HG02970 (cell line): ENCODE results near the gene PIEZO1.

ENCODE experiments used
- ATAC-seq: cut with Tn5 transposase; IDR thresholded peaks from one replicate; pipeline ENCODE4 v1.9.1; 2021; ENCODE audit warnings: mild to moderate bottlenecking, moderate library complexity, moderate number of reproducible peaks; ENCODE audit not compliant: unreplicated experiment, low FRiP score

The PIEZO1 gene

DNA sequence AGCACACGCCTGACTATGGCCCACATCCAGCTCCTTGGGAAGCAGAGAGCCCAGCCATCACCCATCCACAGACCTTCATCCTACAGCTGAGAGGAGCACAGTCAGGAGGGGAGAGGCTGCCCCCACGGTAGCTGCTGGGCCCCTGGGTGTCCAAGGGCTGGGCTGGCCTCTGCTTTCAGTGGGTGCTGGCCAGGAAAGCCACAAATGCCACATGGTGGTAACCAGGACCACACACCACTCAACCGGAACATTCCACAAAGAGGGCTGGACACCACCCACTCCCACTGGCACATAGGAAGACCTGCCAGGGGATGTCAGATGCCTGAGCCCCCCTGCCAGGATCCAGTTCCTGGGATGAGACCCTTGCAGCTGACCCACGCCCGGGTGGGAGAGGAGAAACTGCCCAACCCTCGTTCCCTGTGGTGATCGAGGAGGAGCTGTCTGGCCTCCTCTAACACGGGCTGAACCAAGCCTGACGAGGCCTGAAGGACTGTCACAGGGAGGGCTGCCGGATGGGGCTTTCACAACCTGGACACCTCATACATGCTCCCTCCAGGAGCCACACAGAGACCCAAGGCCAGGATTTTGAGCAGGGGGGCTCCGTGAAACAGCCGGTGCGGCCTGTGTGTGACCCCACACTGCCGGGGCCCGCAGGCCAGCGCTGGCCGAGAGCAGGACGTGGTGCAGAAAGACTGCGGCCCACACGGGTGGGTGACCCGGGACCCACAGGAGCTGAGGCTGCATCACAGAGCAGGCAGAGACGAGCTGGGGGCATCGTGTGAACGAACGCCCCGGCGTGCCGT lies 30.7 kb downstream of the PIEZO1 start:
- no peak for ATAC-seq

DNA sequence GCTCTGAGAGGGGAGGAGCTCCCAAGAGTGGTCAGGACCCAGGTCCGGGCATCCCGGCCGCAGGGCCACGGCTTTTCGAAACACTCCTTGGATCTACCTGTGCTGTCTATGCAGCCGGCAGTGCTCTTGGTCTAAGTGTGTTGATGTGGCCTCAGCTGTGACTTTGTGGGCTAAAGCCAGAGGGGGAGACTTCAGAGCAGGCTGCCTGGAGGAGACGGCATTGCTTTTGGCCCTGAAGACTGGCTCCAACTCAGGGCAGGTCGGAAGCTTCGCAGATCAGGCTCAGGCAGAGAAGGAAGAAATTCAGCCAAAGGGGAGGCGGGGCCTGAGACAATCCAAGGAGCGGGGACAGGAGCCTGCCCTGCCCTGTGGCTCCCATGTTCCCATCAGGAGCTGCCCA lies 31.4 kb downstream of the PIEZO1 start:
- ATAC-seq = no peak

DNA sequence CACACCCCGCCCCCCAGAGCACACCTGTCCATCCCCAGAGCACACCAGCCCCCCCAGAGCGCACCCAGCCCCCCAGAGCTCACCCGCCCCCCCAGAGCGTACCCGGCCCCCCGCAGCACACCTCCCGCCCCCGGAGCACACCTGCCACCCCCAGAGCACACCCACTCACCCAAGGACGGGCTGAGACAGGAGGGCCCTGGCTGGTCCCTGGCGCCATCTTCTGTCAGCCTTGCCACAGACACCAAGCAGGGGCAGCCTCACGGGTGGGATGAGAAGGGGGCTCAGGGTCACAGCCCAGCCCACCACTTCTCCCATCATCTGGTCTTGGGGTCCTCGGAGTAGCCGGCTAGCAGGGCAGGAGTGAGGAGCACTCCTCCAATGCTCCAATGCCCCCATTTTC lies 31.8 kb downstream of the PIEZO1 start:
- no peak for ATAC-seq

DNA sequence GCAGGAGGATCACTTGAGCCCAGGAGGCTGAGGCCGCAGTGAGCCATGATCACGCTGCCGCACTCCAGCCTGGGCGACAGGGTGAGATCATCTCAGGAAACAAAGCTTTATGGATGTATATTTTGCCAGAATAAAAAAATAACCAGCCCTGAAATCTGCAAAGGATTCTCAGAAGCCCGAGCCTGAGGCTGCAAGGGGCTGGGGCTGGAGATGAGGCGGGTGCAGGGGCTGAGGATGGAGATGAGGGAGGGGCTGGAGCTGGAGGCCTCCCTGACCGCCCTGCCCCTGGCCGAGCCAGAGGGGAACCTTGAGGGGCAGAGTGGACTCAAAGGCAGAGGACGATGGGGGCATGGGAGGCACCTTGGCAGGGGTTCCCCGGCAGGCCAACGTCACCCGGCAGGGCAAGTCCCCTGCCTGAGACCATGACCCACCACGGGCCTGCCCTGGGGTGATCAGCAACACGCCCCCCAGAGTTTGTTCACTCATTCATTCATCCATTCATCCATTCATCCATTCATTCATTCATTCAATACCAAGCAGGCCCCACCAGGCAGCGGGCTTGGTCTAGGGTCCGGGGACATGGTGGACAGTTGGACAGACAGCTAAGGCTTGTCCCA lies 32.5 kb downstream of the PIEZO1 start:
- no peak for ATAC-seq

DNA sequence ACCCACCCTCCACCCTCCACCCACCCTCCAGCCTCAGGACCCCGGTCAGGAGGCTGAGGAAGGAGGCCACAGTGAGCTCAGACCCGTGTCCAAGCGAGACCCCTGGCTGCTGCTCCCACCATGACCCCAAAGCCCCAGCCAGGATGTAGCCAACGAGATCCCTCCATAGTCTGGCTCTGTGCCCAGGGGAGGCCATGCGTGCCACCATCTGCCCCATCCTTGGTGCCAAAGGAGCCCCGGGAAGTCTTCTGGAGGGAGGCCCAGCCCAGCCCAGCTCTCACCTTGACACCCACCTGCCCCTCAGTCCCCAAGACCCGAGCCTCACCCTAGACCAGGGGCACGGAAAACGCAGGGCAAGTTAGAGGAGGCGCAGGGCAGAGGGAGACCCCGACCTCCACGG lies 34.2 kb downstream of the PIEZO1 start:
- ATAC-seq = no peak

DNA sequence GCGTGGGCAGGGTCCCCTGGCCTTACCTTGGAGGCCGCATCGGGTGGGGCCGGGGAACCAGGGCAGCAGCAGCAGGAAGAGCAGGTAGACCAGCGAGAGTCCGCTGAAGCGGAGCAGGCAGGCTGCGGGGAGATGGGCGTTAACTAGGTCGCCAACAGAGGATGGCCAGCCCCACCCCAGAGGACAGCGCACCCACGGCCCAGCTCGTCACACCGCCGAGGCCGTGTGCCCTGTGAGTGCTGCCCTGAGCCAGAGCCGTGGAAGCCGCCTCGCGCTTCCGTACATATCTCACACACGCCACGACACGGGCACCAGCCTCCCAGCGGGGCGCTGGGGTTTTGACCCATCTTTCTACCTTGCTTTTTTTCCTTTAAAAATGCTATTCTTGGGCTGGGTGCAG lies 35.7 kb downstream of the PIEZO1 start:
- ATAC-seq = no peak

DNA sequence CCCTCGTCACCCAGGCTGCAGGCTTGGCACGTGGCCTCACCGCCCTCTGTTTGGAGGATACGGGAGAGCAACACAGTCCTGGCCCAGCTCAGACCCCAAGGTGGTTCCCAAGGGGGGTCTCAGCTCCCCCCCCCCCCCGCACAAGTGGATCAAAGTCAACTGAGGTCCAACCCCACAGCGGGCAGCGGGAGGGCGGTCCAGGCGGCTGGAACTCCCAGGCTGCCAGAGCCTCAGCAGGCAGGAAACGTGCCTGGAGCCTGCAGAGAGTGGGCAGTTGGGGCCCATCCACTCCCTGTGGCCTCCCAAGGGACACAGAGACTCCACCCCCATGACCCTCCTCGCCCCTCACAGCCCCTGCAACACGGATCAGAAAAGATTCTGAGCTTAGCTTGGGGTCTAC lies 36.7 kb downstream of the PIEZO1 start:
- no peak for ATAC-seq

DNA sequence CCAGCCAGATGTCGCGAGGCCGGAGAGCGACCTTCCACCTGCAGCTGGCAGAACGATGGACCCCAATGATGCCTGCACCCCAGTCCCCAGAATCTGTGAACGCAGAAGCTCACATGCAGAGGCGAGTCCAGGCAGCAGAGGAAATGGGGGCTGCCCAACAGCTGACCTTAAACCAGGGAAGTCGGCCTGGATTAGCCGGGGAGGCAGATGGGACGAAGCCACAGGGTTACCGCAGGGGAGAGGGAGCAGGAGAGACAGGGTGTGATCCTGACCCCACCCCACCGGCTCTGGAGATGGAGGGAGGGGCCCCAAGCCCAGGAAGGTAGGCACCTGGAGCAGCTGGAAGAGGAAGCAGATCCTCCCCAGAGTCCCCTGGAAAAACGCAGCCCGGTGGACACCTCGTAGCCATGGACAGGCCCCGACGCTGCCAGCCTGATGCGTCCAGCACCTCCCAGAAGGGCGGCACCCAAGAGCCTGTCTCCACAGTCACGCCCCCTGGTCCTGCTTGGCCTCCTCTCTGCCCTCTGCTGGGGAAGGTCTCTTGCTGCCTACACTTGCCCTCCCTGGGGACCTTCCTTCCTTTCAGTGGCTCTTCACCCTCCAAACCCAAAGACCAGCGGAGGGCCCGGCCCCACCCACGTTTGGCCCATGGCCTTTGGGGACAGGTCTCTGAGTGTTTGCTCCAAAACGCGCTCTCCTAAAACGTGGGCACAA lies 37.3 kb downstream of the PIEZO1 start:
- ATAC-seq = no peak

DNA sequence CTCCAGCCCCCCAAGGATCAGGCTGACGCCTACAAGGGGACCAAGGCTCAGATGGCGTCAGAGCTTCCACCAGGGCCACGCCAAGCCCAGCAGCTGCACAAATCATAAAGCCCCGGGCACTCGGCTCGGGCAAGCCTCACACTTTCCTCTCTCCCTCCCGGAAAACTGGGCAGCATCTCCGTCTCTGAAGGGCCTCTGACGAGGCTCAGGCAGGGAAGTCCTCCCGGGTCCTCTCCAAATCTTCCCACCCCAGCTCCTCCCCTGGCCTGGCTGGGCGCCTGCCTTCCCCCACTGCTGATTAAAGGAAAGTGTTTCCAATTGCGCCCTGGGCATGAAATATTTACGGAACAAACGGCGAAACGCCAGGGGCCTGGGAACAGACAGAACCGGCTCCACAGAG lies 38.5 kb downstream of the PIEZO1 start:
- no peak for ATAC-seq

DNA sequence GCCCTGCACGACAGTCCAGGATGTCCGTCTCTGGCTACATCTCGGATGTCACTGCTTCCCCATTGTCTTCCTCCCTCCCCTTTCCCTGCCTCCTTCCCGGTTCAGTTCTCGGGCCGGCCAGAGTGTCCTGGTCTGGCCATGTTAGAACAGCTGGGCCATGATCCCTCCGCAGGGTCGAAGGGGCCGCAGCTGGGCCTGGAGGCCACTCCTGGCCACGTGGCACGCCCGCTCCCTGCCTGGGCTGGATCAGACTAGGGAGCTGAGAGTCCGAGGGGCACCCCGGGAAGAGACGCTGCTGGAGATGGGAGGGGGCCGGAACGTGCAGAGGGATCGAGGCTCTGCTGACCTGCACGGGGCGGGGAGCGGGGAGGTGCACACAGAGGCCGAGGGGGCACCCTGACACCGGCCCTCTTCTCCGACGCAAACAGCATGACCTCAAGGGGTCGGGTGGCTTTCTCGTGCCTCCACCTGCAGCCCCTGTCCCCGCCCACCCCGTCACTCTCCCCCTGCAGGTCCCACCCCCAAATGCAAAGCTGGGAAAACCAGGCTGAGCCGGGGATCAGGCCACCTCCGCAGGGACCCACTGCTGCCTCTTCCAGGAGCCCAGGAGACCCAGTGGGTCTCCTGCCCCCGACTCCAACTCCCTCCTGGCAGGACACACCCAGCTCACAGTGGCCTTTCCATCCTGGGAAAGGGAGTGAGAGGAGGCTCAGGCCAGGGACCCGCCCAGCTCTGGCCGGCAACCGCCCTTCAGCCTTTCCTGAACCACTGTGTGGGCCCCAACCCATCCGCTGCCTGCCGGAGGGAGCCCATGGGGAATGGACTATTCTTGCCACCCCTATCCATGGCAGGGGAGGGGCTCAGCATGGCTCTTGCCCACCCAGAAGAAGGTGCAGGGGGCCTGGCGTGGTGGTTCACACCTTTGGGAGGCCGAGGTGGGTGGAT lies 40.2 kb downstream of the PIEZO1 start:
- no peak for ATAC-seq

DNA sequence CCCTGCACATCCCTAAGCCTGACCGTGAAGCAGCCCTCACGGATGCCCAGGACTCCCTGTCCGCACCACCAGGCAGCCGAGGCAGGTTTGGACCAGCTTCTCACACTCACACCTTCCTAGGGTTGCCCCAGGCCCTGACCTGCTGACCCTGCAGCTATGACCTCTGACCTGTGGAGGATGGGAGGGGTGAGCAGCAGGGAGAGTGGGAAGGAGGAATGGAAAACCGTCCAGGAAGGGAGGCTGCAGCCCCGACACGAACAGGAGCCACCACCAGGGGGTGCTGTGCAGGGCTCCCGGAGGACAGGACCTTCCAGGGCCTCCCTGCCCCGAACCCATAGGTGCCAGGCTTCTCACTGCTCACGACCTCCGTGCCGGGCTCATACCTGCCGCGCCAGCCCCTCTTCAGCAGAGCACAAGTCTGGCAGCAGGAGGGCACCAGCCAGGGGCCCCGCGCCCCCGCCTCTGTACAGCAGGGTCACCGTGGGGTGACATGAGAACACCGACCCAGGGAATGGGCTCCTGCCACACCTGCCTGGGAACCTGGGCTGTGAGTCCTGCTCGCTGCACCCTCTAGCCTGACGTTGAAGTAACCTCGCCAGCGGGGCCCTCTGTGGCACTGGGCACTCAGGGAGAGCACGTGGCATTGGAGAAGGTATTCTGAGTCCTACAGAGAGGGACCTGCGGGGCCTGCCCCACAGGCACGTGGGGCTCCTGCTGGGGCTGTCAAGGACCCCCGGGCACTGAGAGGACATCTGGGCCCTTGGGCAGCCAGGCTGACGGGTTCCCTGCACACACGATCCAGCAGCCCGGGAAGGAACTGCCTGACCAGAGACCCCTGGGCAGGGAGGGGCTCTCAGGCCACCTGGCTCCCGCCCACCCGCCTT lies 41.1 kb downstream of the PIEZO1 start:
- no peak for ATAC-seq

DNA sequence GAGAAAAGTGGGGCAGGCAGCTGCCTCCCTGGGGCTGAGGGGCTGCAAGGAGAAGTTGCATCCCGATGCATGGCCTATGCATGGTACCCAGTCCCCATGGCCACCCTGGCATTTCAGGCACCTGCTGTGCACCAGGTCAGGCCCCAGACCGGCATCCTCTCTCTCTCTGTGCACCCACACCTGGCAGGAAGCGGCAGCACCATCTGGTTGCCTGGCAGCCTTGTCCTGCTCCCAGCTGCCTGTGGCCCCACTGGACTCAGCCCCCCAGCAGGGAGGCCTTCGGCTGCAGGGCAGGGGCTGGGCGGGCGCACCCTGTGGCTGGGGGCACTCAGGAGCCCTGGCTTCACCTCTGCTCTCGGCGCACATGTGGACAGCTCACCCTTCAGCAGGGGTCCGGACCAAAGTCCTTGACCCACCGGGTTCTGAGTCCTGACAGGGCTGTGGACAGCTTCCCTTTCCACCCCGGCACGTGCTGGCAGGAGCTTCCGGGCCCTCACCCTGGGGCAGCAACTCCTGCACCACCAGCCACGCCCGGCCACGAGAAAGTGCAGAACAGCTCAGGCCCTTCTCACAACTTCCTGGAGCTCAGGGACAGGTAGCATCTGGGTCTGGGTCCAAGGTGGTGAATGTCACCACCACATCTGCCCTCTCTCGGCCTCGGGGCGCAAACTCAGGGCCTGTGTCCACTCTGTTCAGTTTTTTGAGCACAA lies 42.0 kb downstream of the PIEZO1 start:
- ATAC-seq = no peak

DNA sequence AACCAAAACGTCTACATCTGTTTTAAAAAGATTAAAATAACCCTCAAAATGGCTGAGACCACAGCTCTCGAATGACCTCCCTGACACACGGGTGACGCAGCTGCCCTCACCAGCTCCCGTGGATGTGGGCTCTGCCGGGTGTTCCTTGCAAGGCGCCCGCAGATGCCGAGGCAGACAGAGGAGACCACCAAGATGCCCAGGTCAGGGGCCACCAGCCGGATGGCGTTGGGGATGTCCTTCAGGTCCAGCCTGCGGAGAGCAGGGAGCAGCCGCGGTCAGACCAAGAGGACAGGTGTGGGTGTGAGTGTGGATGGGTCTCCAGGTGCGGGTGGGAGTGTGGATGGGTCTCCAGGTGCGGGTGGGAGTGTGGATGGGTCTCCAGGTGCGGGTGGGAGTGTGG lies 43.7 kb downstream of the PIEZO1 start:
- no peak for ATAC-seq

DNA sequence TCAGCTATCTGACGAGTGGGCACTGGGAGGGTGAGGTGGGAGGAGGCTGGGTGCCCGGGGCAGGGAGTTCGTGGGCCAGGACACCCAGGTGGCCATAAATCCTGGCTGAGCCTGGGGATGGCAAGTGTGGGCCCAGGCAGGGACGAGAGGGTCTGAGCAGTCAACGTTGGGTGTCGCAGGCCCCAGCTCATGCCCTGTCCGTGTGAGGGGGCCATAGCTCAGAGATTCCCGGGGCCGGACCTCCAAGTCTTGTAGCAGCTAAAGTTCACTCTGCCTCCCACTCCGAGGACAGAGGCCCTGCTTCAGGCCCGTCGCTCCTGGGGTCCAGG lies 44.3 kb downstream of the PIEZO1 start:
- no peak for ATAC-seq

DNA sequence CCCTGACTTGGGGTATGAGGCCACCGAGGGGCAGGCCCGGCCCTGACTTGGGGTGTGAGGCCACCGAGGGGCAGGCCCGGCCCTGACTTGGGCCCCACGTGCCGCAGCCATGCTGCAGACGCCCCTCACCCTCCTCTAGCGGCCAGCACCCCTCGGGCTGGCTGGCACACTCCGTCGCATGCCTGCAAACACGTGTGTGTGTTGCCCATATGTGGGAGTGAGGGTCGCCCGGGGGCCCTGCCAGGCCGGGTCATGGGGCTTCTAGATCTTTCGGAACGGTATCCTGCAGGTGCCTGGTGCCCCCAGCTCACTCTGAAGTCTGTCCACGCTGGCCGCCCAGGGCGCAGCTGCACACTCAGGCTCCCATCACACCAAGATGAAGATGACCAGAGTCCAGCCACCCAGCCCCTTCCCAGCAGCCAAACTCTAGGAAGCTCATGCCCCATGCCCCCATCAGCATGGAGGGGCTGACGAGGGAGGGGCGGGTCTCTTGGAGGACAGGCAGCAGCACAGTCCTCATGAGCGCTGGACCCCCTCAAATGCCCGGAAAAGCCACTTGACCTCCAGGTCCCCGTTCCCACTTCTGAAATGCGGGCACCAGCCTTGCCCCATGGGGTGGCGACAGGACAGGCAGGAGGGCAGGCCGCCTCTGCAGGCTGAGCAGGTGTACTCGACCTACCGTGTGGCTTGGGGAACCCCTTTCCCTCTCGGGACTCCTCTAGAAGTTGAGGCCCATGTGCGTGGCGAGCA lies 44.9 kb downstream of the PIEZO1 start:
- ATAC-seq = no peak

DNA sequence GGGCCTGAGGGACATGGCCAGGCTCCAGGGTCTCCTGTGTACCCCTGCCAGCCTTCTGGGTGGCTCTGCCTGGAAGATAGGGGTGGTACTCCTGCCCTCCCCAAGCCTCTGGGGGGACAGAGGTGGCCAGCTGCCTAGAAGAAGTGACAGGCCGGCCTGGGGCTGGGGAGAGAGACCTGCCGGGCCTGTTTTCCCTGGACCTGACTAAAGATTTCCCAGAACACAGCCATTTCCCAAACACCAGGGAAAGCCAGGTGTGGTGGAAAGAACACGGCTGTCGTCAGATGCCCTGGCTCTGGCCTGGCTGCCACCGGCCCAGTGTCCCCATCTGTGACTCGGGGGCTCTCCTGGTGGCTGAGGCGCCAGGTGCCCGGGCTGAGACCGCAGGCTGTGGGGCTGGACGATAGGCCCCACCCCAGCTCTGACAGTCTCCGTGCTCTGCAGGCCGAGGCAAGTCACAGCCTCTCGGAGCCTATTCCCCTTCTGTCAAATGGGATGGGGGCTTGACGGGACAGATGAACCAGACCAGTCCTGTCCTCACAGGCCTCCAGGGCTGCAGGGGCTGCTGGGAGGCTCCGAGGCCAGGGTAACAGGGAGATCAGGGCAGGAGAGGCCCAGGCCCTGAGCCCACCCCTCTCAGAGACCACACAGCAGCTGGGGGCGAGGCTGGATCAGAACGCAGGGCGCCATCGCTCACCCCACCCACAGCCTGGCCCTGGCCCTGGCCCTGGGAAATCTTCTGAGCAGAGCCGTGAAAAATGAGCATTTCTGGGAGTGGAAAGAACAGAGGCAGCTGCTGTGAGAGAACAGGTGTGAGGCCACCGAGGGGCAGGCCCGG lies 45.7 kb downstream of the PIEZO1 start:
- no peak for ATAC-seq
